Measurements from ENCODE around the gene CCNK.

GRCh38 chr14:99516156-99516870 lies 35.1 kb downstream of the CCNK start:
- TF ChIP-seq, protein P1, sequence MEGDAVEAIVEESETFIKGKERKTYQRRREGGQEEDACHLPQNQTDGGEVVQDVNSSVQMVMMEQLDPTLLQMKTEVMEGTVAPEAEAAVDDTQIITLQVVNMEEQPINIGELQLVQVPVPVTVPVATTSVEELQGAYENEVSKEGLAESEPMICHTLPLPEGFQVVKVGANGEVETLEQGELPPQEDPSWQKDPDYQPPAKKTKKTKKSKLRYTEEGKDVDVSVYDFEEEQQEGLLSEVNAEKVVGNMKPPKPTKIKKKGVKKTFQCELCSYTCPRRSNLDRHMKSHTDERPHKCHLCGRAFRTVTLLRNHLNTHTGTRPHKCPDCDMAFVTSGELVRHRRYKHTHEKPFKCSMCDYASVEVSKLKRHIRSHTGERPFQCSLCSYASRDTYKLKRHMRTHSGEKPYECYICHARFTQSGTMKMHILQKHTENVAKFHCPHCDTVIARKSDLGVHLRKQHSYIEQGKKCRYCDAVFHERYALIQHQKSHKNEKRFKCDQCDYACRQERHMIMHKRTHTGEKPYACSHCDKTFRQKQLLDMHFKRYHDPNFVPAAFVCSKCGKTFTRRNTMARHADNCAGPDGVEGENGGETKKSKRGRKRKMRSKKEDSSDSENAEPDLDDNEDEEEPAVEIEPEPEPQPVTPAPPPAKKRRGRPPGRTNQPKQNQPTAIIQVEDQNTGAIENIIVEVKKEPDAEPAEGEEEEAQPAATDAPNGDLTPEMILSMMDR (IDR thresholded peaks at IDR 0.05): no peak
- TF ChIP-seq POLR2A (IDR thresholded peaks at IDR 0.05): no peak
- TF ChIP-seq POLR2AphosphoS5 (IDR thresholded peaks at IDR 0.05): no peak
